Activated CD4-positive, alpha-beta memory T cell treated with anti-CD3 and anti-CD28 coated beads, Interleukin-2, amount 10 ng/mL, durations not matched to agents 7 days and 5 days (primary cell): ENCODE data around the gene ARPC1B. TPM values are rescaled to one million over a fixed set of nuclear protein-coding genes. Genes with fewer than 3 reads are reported as not detected.
"Not testable (repeated sequence)": the region's sequence is repeated elsewhere in the genome, so short reads cannot be mapped to it uniquely, and the experiment has no call there.

ENCODE experiments used
- CTCF ChIA-PET: fragments of 350-600 bp; sonication (Branson Sonifier 250); formaldehyde crosslinking; loops from one replicate; lab custom pipeline; 2021; ENCODE audit warnings: antibody characterized with exemption, inconsistent platforms; lab: Charles Lee
- POLR2A ChIA-PET: fragments of 350-600 bp; sonication (Branson Sonifier 250); formaldehyde crosslinking; loops from one replicate; lab custom pipeline; 2021; ENCODE audit warnings: antibody characterized with exemption; lab: Charles Lee
- DNase-seq: peaks from one replicate; pipeline ENCODE4 v3.0.0-alpha.2; 2020
- H3K27ac Mint-ChIP-seq: one replicate; pipeline ENCODE4 v1.8.0; 2021; ENCODE audit warnings: mild to moderate bottlenecking, mixed read lengths
- H3K27me3 Mint-ChIP-seq: one replicate; pipeline ENCODE4 v1.8.0; 2021; ENCODE audit warnings: mixed read lengths
- H3K36me3 Mint-ChIP-seq: one replicate; pipeline ENCODE4 v1.8.0; 2021; ENCODE audit warnings: low read depth, mixed read lengths
- H3K4me1 Mint-ChIP-seq: one replicate; pipeline ENCODE4 v1.8.0; 2021; ENCODE audit warnings: mixed read lengths
- H3K4me3 Mint-ChIP-seq: one replicate; pipeline ENCODE4 v1.8.0; 2021; ENCODE audit warnings: mild to moderate bottlenecking, mixed read lengths
- H3K9me3 Mint-ChIP-seq: one replicate; pipeline ENCODE4 v1.8.0; 2021; ENCODE audit warnings: mixed read lengths
- total RNA-seq, 2 experiments: library from RNA; stranded (reverse); gene quantifications; one replicate each; pipeline ENCODE4 v1.2.3, GENCODE V29; 2021

ARPC1B gene
- total RNA-seq, 2 experiments from 2014 or later = 396 to 397 TPM

- Mint-ChIP-seq H3K4me1 (peaks cover 41% of the 10 kb centered on the region), H3K36me3 (peaks cover 17% of the 10 kb centered on the region), H3K4me3 (peak overlapping the region; percentile 69), H3K27me3 (no peaks in the 10 kb centered on the region), H3K27ac (no peak overlapping the region), H3K9me3 (no peaks in the 10 kb centered on the region)
- ChIA-PET CTCF (no interaction called here), POLR2A (interaction anchor here (1.0 to 1.2 kb wide), 2 partner anchors 15 to 37 kb away, joined by 3 to 4 read pairs; partner anchors contain the start of gene BUD31)
- no peak for DNase-seq
Observed at GRCh38 chr7:99372275-99373090, 2.0 kb upstream of the ARPC1B start.

GRCh38 chr7:99373091-99374066, 1.2 kb upstream of the ARPC1B start:
- Mint-ChIP-seq H3K9me3 (no peaks in the 10 kb centered on the region), H3K27me3 (no peaks in the 10 kb centered on the region), H3K36me3 (peaks cover 24% of the 10 kb centered on the region), H3K27ac (peak overlapping the region; percentile 63), H3K4me1 (peaks cover 48% of the 10 kb centered on the region), H3K4me3 (peak overlapping the region; percentile 69)
- POLR2A ChIA-PET = interaction anchor here (0.6 to 8.2 kb wide), 8 partner anchors 13 to 42 kb away, joined by 3 to 93 read pairs (median 6); partner anchors contain the start of genes BUD31 and PDAP1
- no peak for DNase-seq
- CTCF ChIA-PET = no interaction called here

GRCh38 chr7:99375070-99375807, 709 bp downstream of the ARPC1B start:
- H3K4me1 Mint-ChIP-seq = peaks cover 46% of the 10 kb centered on the region
- H3K27ac Mint-ChIP-seq = peak overlapping the region; percentile 83
- no peaks in the 10 kb centered on the region for H3K27me3 Mint-ChIP-seq
- H3K36me3 Mint-ChIP-seq = peaks cover 30% of the 10 kb centered on the region
- ChIA-PET POLR2A (interaction anchor here (0.6 to 8.2 kb wide), 16 partner anchors 8 to 183 kb away, joined by 3 to 93 read pairs (median 4); partner anchors contain the start of genes BUD31, PDAP1, ZKSCAN5 and ZNF655), CTCF (interaction anchor here (1.4 kb wide), 1 partner anchor 11 kb away, joined by 3 read pairs; no protein-coding TSS in a partner anchor)
- H3K4me3 Mint-ChIP-seq = peak overlapping the region; percentile 80
- H3K9me3 Mint-ChIP-seq = no peaks in the 10 kb centered on the region
- peak; percentile 79 for DNase-seq

- Mint-ChIP-seq H3K9me3 (no peaks in the 10 kb centered on the region), H3K4me1 (peaks cover 57% of the 10 kb centered on the region)
Observed at GRCh38 chr7:99379043-99379577, 4.6 kb downstream of the ARPC1B start.

GRCh38 chr7:99379693-99380031, 5.1 kb downstream of the ARPC1B start:
- peaks cover 57% of the 10 kb centered on the region for H3K36me3 Mint-ChIP-seq
- peak overlapping the region; percentile 77 for H3K4me3 Mint-ChIP-seq
- ChIA-PET CTCF (interaction anchor here (0.5 to 1.5 kb wide), 2 partner anchors 9 to 12 kb away, joined by 3 read pairs; no protein-coding TSS in a partner anchor), POLR2A (interaction anchor here (0.7 to 8.2 kb wide), 10 partner anchors 11 to 178 kb away, joined by 3 to 93 read pairs (median 4); partner anchors contain the start of genes BUD31, CPSF4, PDAP1 and PTCD1)
- DNase-seq, H3K27me3 Mint-ChIP-seq, H3K9me3 Mint-ChIP-seq: not testable (repeated sequence)
- H3K4me1 Mint-ChIP-seq = peaks cover 62% of the 10 kb centered on the region
- H3K27ac Mint-ChIP-seq = peak overlapping the region; percentile 97

More at GRCh38 chr7:99379043-99379577, 4.6 kb downstream of the ARPC1B start:
- H3K27ac Mint-ChIP-seq = peak overlapping the region; percentile 97
- ChIA-PET CTCF (interaction anchor here (1.5 kb wide), 1 partner anchor 9 kb away, joined by 3 read pairs; no protein-coding TSS in a partner anchor), POLR2A (interaction anchor here (0.6 to 8.2 kb wide), 11 partner anchors 10 to 179 kb away, joined by 3 to 93 read pairs (median 4); partner anchors contain the start of genes BUD31, CPSF4, PDAP1 and PTCD1)
- H3K27me3 Mint-ChIP-seq = no peaks in the 10 kb centered on the region
- peaks cover 53% of the 10 kb centered on the region for H3K36me3 Mint-ChIP-seq
- H3K4me3 Mint-ChIP-seq = peak overlapping the region; percentile 77
- DNase-seq = peak; percentile 56

GRCh38 chr7:99380032-99380822, 5.7 kb downstream of the ARPC1B start:
- H3K4me1 Mint-ChIP-seq = peaks cover 63% of the 10 kb centered on the region
- ChIA-PET POLR2A (interaction anchor here (0.9 to 8.2 kb wide), 8 partner anchors 11 to 178 kb away, joined by 3 to 93 read pairs (median 8); partner anchors contain the start of genes BUD31, PDAP1 and ZNF655), CTCF (interaction anchor here (0.5 to 1.5 kb wide), 2 partner anchors 10 to 13 kb away, joined by 3 read pairs; no protein-coding TSS in a partner anchor)
- DNase-seq = peak; percentile 54
- H3K36me3 Mint-ChIP-seq = peaks cover 57% of the 10 kb centered on the region
- peak overlapping the region; percentile 77 for H3K4me3 Mint-ChIP-seq
- no peaks in the 10 kb centered on the region for H3K9me3 Mint-ChIP-seq
- H3K27ac Mint-ChIP-seq = peak overlapping the region; percentile 97
- H3K27me3 Mint-ChIP-seq = no peaks in the 10 kb centered on the region

GRCh38 chr7:99380823-99381663, 6.5 kb downstream of the ARPC1B start:
- Mint-ChIP-seq H3K27ac (peak overlapping the region; percentile 97), H3K4me1 (peaks cover 69% of the 10 kb centered on the region), H3K27me3 (no peaks in the 10 kb centered on the region), H3K9me3 (no peaks in the 10 kb centered on the region), H3K4me3 (peak overlapping the region; percentile 77), H3K36me3 (peaks cover 63% of the 10 kb centered on the region)
- CTCF ChIA-PET = no interaction called here
- DNase-seq = peak; percentile 93
- POLR2A ChIA-PET = interaction anchor here (1.7 to 8.2 kb wide), 5 partner anchors 11 to 177 kb away, joined by 4 to 93 read pairs (median 11); partner anchors contain the start of genes BUD31, PDAP1 and ZNF655

- peaks cover 64% of the 10 kb centered on the region for H3K36me3 Mint-ChIP-seq
- DNase-seq = no peak
- CTCF ChIA-PET = interaction anchor here (0.6 to 0.7 kb wide), 2 partner anchors 19 to 26 kb away, joined by 3 read pairs; no protein-coding TSS in a partner anchor
- POLR2A ChIA-PET = interaction anchor here (1.0 to 3.0 kb wide), 2 partner anchors 17 to 56 kb away, joined by 5 to 11 read pairs; partner anchors contain the start of gene ARPC1A
- peaks cover 65% of the 10 kb centered on the region for H3K4me1 Mint-ChIP-seq
- peak overlapping the region; percentile 97 for H3K27ac Mint-ChIP-seq
- peak overlapping the region; percentile 77 for H3K4me3 Mint-ChIP-seq
- no peaks in the 10 kb centered on the region for H3K27me3 Mint-ChIP-seq
- no peaks in the 10 kb centered on the region for H3K9me3 Mint-ChIP-seq
Observed at GRCh38 chr7:99381664-99382075, 7.1 kb downstream of the ARPC1B start.

- Mint-ChIP-seq H3K9me3 (no peaks in the 10 kb centered on the region), H3K27me3 (no peaks in the 10 kb centered on the region), H3K4me3 (no peak overlapping the region), H3K4me1 (peaks cover 58% of the 10 kb centered on the region), H3K36me3 (peaks cover 62% of the 10 kb centered on the region), H3K27ac (peak overlapping the region; percentile 71)
- CTCF ChIA-PET = interaction anchor here (0.7 kb wide), 1 partner anchor 1810 kb away, joined by 4 read pairs; no protein-coding TSS in a partner anchor
- POLR2A ChIA-PET = interaction anchor here (1.3 kb wide), 1 partner anchor 10 kb away, joined by 3 read pairs; no protein-coding TSS in a partner anchor
- DNase-seq = no peak
Observed at GRCh38 chr7:99383203-99383602, 8.7 kb downstream of the ARPC1B start.

- CTCF ChIA-PET = no interaction called here
- H3K4me1 Mint-ChIP-seq = peaks cover 55% of the 10 kb centered on the region
Observed at GRCh38 chr7:99383791-99384370, 9.4 kb downstream of the ARPC1B start.

More at GRCh38 chr7:99383791-99384370, 9.4 kb downstream of the ARPC1B start:
- Mint-ChIP-seq H3K9me3 (no peaks in the 10 kb centered on the region), H3K27ac (peak overlapping the region; percentile 71), H3K4me3 (no peak overlapping the region), H3K36me3 (peaks cover 66% of the 10 kb centered on the region), H3K27me3 (no peaks in the 10 kb centered on the region)
- DNase-seq = no peak
- POLR2A ChIA-PET = no interaction called here
